Karpas-422 (cell line): Measurements from ENCODE around the gene SMIM27. TPM values are rescaled to one million over a fixed set of nuclear protein-coding genes. Genes with fewer than 3 reads are reported as not detected.

Experiments used
- DNase-seq: peaks from one replicate; pipeline ENCODE4 v3.0.0-alpha.2; 2015
- H2AFZ ChIP-seq: fragments of 200-600 bp; sonication (generic); 2 replicates; pipeline ENCODE4 v1.6.1; 2014; ENCODE audit warnings: antibody characterized with exemption, low read length, mixed read lengths
- H3K27ac ChIP-seq: fragments of 200-600 bp; sonication (generic); 2 replicates; pipeline ENCODE4 v1.5.1; 2014; ENCODE audit warnings: mild to moderate bottlenecking, low read length, moderate library complexity
- H3K27me3 ChIP-seq: fragments of 200-600 bp; sonication (generic); 2 replicates; pipeline ENCODE4 v1.6.1; 2014; ENCODE audit warnings: low read length, mixed read lengths
- H3K36me3 ChIP-seq: fragments of 200-600 bp; sonication (generic); 2 replicates; pipeline ENCODE4 v1.6.1; 2014; ENCODE audit warnings: low read length, mixed read lengths; ENCODE audit not compliant: insufficient read depth
- H3K4me1 ChIP-seq: fragments of 200-600 bp; sonication (generic); 2 replicates; pipeline ENCODE4 v1.6.1; 2014; ENCODE audit warnings: mild to moderate bottlenecking, low read length, mixed read lengths
- H3K4me2 ChIP-seq: fragments of 200-600 bp; sonication (generic); 2 replicates; pipeline ENCODE4 v1.6.1; 2014; ENCODE audit warnings: low read length, low read depth, mild to moderate bottlenecking; ENCODE audit not compliant: poor library complexity, severe bottlenecking
- H3K4me3 ChIP-seq: fragments of 200-600 bp; sonication (generic); 2 replicates; pipeline ENCODE4 v1.5.1; 2014; ENCODE audit warnings: mild to moderate bottlenecking, antibody characterized with exemption, low read length, mixed read lengths
- H3K79me2 ChIP-seq: fragments of 200-600 bp; sonication (generic); 2 replicates; pipeline ENCODE4 v1.6.1; 2014; ENCODE audit warnings: mild to moderate bottlenecking, low read length, mixed read lengths
- H3K9ac ChIP-seq: fragments of 200-600 bp; sonication (generic); 2 replicates; pipeline ENCODE4 v1.6.0; 2014; ENCODE audit warnings: low read length
- H3K9me2 ChIP-seq: fragments of 200-600 bp; sonication (generic), shearing (Covaris generic); replicated peaks from 2 replicates; pipeline ENCODE4 v1.6.0; 2014; ENCODE audit warnings: mild to moderate bottlenecking, low read length, moderate library complexity; ENCODE audit not compliant: insufficient read depth
- H3K9me3 ChIP-seq: fragments of 300-700, 200-600 bp; sonication (generic); 2 replicates; pipeline ENCODE4 v1.6.1; 2014; ENCODE audit warnings: low read length, mixed read lengths
- H4K20me1 ChIP-seq: fragments of 200-600 bp; sonication (generic); 2 replicates; pipeline ENCODE4 v1.6.1; 2014; ENCODE audit warnings: mild to moderate bottlenecking, antibody characterized with exemption, low read length, low read depth; ENCODE audit not compliant: insufficient read depth
- total RNA-seq: library from RNA; depleted of rRNA; stranded (reverse); fragments of >200 nt; shearing (Covaris generic); gene quantifications from 2 replicates; pipeline ENCODE4 v1.2.3, GENCODE V29; 2014; ENCODE audit warnings: low replicate concordance

SMIM27 gene
- total RNA-seq, 1 experiment from 2014 or later, result 12.6 TPM

DNA sequence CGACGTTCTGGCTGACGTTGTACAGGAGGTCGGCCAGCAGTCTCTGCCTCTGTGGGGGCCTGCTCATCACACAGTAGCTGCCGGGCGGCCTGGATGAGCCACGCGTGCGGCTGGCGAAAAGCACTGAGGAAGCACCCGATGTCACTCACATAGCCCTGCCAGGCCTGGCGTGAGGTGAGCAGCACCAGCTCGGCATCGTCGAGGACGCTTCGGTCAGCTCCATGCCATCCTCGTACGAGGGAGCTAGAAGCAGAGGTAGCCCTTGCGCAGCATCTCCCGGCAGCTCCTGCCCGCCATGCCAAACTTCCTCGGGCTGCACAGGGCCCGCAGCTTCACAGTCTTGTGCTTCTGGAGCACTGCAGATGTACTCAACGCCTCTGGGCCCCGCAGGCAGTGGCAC, 14.6 kb downstream of the SMIM27 start:
- Histone ChIP-seq H3K9me2 (no peaks in the 10 kb centered on the region), H3K9me3 (no peaks in the 10 kb centered on the region), H4K20me1 (no peaks in the 10 kb centered on the region), H3K9ac (no peak overlapping the region), H3K36me3 (peaks cover 6% of the 10 kb centered on the region; the same call in 1 of the 2 replicates), H3K27ac (no peak overlapping the region), H3K79me2 (peaks cover 86% of the 10 kb centered on the region), H3K4me1 (peaks cover 12% of the 10 kb centered on the region), H3K4me2 (no peak overlapping the region), H3K27me3 (no peaks in the 10 kb centered on the region), H2AFZ (no peak overlapping the region), H3K4me3 (no peak overlapping the region)
- DNase-seq, result no peak

DNA sequence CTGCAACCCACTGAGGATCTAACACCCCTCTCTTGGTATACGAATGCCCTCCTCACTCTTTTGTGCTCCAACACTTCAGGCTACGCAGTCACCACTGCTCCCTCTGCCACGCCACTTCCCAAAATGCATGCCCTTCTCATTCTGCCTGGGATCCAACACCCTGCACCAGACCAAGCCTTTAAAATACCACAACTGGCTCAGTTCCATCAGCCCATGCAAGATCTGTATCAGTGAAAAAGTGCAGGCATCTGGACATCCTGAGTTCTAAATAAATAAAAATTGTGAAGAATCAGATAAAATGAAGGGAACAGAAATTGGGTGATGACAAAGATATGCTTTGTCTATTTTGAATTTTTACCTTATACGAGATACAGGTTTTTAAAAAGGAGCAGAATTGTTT, 18.1 kb downstream of the SMIM27 start:
- no peaks in the 10 kb centered on the region for H3K9me3 ChIP-seq
- no peak overlapping the region for H3K27ac ChIP-seq
- no peaks in the 10 kb centered on the region for H3K27me3 ChIP-seq
- H3K79me2 ChIP-seq, result peaks cover 67% of the 10 kb centered on the region
- DNase-seq, result no peak
- H2AFZ ChIP-seq, result no peak overlapping the region
- H3K9ac ChIP-seq, result no peak overlapping the region
- H3K36me3 ChIP-seq, result peaks cover 4% of the 10 kb centered on the region; the same call in 1 of the 2 replicates
- H3K4me3 ChIP-seq, result no peak overlapping the region
- H4K20me1 ChIP-seq, result no peaks in the 10 kb centered on the region; the same call in 1 of the 2 replicates
- H3K9me2 ChIP-seq, result no peaks in the 10 kb centered on the region
- H3K4me1 ChIP-seq, result peaks cover 22% of the 10 kb centered on the region
- H3K4me2 ChIP-seq, result no peak overlapping the region

DNA sequence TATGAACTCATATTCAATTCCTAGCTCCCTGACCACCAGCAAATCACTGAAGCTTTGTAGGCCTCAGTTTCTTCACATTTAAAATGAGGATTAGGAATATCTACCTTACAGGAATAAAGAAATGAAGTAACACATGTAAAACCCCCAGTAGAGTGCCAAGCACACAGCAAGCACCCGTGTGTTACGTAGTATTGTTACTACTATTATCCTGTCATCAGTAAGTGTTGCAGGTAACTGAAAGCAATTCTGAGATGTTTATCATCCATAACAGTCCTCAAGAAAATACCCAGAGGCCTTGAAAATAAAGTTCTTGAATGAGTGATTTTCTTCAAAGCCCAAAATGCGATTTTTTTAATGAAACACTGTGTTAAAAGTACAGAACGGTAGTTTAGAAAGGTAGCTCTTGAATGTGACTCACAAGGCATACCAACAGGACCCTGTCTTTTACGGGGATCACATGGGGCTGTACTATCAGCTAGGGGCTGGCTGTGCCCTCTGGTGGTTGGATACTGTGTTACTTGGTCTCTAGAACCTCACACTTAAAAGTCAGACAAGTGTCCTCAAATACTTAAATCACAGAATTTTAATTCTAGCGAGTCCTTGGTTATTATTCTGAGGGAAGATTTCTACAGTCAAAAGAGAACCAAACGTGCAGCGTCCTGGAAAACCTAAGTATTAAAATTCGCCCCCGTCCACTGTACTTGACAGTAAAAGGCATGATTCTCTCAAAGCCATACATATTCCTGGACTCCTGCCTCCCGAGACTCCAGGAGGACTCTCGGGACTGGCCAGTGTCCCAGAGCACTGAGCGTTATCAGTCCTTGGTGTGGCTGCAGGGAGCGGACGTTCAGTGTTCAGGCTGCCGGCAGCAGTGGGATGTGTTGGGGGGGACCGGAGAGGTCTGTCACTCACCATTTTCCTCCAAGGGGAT, 20.1 kb downstream of the SMIM27 start:
- Histone ChIP-seq H2AFZ (peak overlapping the region; percentile 78), H3K27me3 (no peaks in the 10 kb centered on the region), H3K9me2 (no peaks in the 10 kb centered on the region), H3K79me2 (peaks cover 50% of the 10 kb centered on the region), H3K4me1 (peaks cover 22% of the 10 kb centered on the region), H3K27ac (peak overlapping the region; percentile 74), H4K20me1 (no peaks in the 10 kb centered on the region; the same call in 1 of the 2 replicates), H3K9ac (peak overlapping the region; percentile 97), H3K4me2 (peak overlapping the region; percentile 77), H3K9me3 (no peaks in the 10 kb centered on the region), H3K36me3 (peaks cover 4% of the 10 kb centered on the region; the same call in 1 of the 2 replicates), H3K4me3 (peak overlapping the region; percentile 98)
- peak; percentile 93 for DNase-seq

DNA sequence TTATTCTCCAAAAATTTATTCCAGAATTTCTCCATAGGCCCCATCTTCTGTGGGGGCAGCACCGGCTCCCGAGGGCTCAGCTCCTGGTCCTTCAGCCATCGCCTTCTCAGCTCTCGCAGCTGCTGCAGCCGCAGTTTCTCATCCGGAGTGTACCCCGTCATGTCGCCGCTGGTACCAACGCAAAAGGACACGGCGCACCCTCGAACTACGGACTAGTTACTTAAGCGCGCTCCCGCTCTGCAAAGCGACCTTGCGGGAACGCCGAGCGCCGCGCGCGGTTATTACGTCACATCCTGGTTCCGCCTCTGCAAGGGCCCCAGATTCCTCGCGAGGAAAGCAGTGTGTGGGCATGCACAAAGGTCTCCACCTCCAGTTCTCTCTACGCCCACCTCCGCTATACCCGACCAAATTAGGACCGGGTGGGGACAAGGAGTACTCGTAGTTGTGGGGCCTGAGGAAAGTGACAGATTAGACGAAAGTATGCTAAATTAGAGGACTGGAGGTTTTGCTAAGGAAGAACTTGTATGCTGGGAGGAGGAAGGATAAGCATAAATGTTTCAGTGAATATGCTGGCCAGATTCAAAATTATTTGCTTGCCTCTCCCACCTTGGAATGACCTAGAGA, 20.9 kb downstream of the SMIM27 start, which contains the start of gene NDUFB6:
Gene NDUFB6 (minus strand): TSS at position 260 of the 624 bp plus-strand sequence. CDS start 99 bp downstream, at position 161.
- no peaks in the 10 kb centered on the region for H3K9me2 ChIP-seq
- peak within 1 kb of the TSS; percentile 74 for H3K27ac ChIP-seq
- H3K9me3 ChIP-seq, result no peaks in the 10 kb centered on the region
- peaks cover 43% of the 10 kb centered on the region for H3K79me2 ChIP-seq
- H3K4me2 ChIP-seq, result peak within 1 kb of the TSS; percentile 77
- peaks cover 22% of the 10 kb centered on the region for H3K4me1 ChIP-seq
- peak within 1 kb of the TSS; percentile 78 for H2AFZ ChIP-seq
- peak within 1 kb of the TSS; percentile 97 for H3K9ac ChIP-seq
- no peaks in the 10 kb centered on the region for H3K27me3 ChIP-seq
- H4K20me1 ChIP-seq, result no peaks in the 10 kb centered on the region; the same call in 1 of the 2 replicates
- H3K4me3 ChIP-seq, result peak within 1 kb of the TSS; percentile 98
- DNase-seq, result peak; percentile 99
- H3K36me3 ChIP-seq, result no peaks in the 10 kb centered on the region; the same call in 1 of the 2 replicates

GRCh38 chr9:32573821-32574220, 21.7 kb downstream of the SMIM27 start:
- Histone ChIP-seq H2AFZ (no peak overlapping the region), H3K27ac (no peak overlapping the region), H3K9ac (peak overlapping the region; percentile 97), H3K4me2 (peak overlapping the region; percentile 77), H3K9me3 (no peaks in the 10 kb centered on the region), H3K4me3 (peak overlapping the region; percentile 98), H3K27me3 (no peaks in the 10 kb centered on the region), H3K4me1 (peaks cover 22% of the 10 kb centered on the region), H3K36me3 (no peaks in the 10 kb centered on the region; the same call in 1 of the 2 replicates), H3K9me2 (no peaks in the 10 kb centered on the region), H4K20me1 (no peaks in the 10 kb centered on the region; the same call in 1 of the 2 replicates), H3K79me2 (peaks cover 39% of the 10 kb centered on the region)
- DNase-seq, result no peak

DNA sequence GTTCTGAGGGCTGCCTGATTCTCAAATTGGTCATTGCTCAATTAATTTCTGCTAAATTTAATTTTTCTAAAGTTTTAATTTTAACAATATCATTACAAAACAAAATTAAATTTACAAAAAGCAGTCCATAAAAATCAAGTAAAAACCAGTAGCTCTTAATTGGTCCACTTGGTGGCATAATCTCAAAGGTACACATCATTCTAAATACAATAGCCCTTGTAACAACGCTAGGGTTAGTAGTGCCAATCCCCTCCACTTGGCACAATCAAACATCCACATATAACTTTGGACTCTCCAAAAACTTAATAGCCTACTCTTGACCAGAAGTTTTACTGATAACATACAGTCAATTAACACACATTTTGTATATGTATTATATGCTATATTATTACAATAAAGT, 22.7 kb downstream of the SMIM27 start:
- Histone ChIP-seq H3K4me1 (peaks cover 27% of the 10 kb centered on the region), H3K9me2 (no peaks in the 10 kb centered on the region), H3K79me2 (peaks cover 30% of the 10 kb centered on the region), H3K9ac (no peak overlapping the region), H3K36me3 (no peaks in the 10 kb centered on the region; the same call in 1 of the 2 replicates), H3K27me3 (no peaks in the 10 kb centered on the region), H2AFZ (0 out of 2 replicates have a peak overlapping the region, but pooled peaks have one; percentile 45), H4K20me1 (no peaks in the 10 kb centered on the region; the same call in 1 of the 2 replicates), H3K4me3 (no peak overlapping the region), H3K4me2 (no peak overlapping the region), H3K9me3 (no peaks in the 10 kb centered on the region), H3K27ac (no peak overlapping the region)
- no peak for DNase-seq

DNA sequence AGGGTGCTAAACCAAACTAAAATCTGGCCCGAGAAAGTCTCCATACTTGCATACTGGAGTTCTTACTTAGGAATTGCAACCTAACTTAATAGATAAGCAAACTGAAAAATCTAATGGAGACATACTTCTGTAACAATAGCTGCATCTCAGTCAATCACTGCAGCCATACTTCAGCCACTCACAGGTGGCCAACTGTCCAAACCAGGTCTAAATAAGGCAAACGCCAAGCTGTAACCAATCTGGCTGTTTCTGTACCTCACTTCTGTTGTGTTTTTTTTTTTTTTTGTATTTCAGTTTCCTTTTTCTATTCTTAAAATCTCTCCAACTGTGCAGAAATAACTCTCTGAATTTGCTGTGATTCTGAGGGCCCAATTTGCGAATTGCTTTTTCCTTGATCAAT, 25.2 kb downstream of the SMIM27 start:
- H3K4me3 ChIP-seq, result no peak overlapping the region
- no peaks in the 10 kb centered on the region for H3K36me3 ChIP-seq
- DNase-seq, result no peak
- no peaks in the 10 kb centered on the region for H3K9me2 ChIP-seq
- H3K9ac ChIP-seq, result no peak overlapping the region
- H3K9me3 ChIP-seq, result no peaks in the 10 kb centered on the region
- peaks cover 6% of the 10 kb centered on the region for H3K79me2 ChIP-seq
- H3K27ac ChIP-seq, result no peak overlapping the region
- peaks cover 25% of the 10 kb centered on the region for H3K4me1 ChIP-seq
- no peak overlapping the region for H2AFZ ChIP-seq
- no peak overlapping the region for H3K4me2 ChIP-seq
- no peaks in the 10 kb centered on the region for H3K27me3 ChIP-seq
- H4K20me1 ChIP-seq, result no peaks in the 10 kb centered on the region

DNA sequence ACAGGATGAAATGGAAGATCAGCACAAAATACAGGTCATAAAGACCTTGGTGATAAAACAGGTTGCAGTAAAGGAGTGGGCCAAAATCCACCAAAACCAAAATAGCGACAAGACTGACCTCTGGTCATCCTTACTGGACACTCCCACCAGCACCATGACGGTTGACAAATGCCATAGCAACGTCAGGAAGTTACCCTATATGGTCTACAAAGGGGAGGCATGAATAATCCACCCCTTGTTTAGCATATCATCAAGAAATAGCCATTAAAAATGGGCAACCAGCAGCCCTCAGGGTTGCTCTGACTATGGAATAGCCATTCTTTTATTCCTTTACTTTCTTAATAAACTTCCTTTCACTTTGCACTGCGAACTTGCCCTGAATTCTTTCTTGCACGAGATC, 26.8 kb downstream of the SMIM27 start:
- H3K27me3 ChIP-seq, result no peaks in the 10 kb centered on the region
- H3K27ac ChIP-seq, result no peak overlapping the region
- no peak overlapping the region for H3K4me3 ChIP-seq
- no peaks in the 10 kb centered on the region for H3K36me3 ChIP-seq
- peak overlapping the region; percentile 53 for H3K4me2 ChIP-seq
- H4K20me1 ChIP-seq, result no peaks in the 10 kb centered on the region
- peaks cover 17% of the 10 kb centered on the region for H3K4me1 ChIP-seq
- no peaks in the 10 kb centered on the region for H3K9me2 ChIP-seq
- peak overlapping the region; percentile 71; the same call in 1 of the 2 replicates for H2AFZ ChIP-seq
- DNase-seq, result no peak
- no peaks in the 10 kb centered on the region for H3K79me2 ChIP-seq
- H3K9me3 ChIP-seq, result no peaks in the 10 kb centered on the region
- peak overlapping the region; percentile 45; the same call in 1 of the 2 replicates for H3K9ac ChIP-seq
